Mononuclear cell (primary cell): Measurements from ENCODE around the gene FAM184B. TPM values are rescaled to one million over a fixed set of nuclear protein-coding genes. Genes with fewer than 3 reads are reported as not detected.

Source experiments
- H3K27me3 ChIP-seq: 2 replicates; pipeline ENCODE4 v1.6.0; 2011; ENCODE audit warnings: low read length, control low read depth; ENCODE audit not compliant: insufficient read depth
- H3K4me1 ChIP-seq: 2 replicates; pipeline ENCODE4 v1.5.1; 2011; ENCODE audit warnings: mild to moderate bottlenecking, low read length, control low read depth; ENCODE audit not compliant: insufficient read depth
- H3K4me3 ChIP-seq: 2 replicates; pipeline ENCODE4 v1.5.1; 2011; ENCODE audit warnings: mild to moderate bottlenecking, low read length, moderate library complexity
- H3K9me3 ChIP-seq: 2 replicates; pipeline ENCODE4 v1.5.1; 2011; ENCODE audit warnings: low read depth, mild to moderate bottlenecking, control low read depth, low read length
- total RNA-seq: library from RNA; depleted of rRNA; stranded (reverse); fragments of >200 nt; gene quantifications from one replicate; pipeline ENCODE4 v1.2.3, GENCODE V29; 2012

The FAM184B gene
- total RNA-seq, 1 donor = under 0.01 TPM

DNA sequence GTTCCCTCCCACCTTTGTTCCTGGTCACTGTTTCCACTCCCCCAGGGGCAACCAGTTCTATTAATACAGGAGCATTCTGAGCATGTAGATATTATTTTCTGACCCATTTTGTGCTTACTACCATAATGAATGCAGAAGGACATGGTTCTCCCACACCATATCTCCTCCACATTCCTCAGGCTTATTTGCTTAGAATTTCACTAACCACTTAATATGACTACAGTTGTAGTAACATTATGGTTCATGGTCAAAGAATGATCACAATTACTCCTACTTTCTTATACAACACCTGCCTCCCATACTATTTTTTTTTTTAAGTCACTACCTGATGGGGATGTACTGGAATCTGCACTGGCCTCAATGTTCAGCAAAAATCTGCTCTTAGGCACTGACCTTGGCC is 7.5 kb upstream of the FAM184B start:
- no peaks in the 10 kb centered on the region for H3K9me3 ChIP-seq
- no peak overlapping the region for H3K4me3 ChIP-seq
- no peaks in the 10 kb centered on the region for H3K4me1 ChIP-seq
- H3K27me3 ChIP-seq = no peaks in the 10 kb centered on the region

DNA sequence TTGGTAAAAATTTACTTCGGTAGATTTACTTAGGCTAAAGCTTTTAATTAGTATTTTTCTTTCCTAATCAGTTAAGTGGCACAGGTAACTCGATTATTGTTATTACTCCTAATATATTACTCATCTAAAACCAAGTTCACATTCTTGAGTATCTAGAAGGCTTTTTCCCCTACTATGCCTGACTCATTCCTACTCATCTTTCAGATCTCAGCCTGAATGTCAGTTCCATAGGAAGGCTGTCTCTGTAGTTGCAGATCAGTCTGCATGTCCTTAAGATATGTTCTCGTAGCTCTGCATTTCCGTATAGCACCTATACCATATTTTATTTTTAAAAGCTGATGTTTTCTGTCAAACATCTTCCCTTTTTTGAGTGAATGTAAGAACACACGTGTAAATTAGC is 5.9 kb upstream of the FAM184B start:
- no peaks in the 10 kb centered on the region for H3K4me1 ChIP-seq
- peaks cover 6% of the 10 kb centered on the region for H3K27me3 ChIP-seq
- H3K4me3 ChIP-seq = no peak overlapping the region
- H3K9me3 ChIP-seq = no peaks in the 10 kb centered on the region

DNA sequence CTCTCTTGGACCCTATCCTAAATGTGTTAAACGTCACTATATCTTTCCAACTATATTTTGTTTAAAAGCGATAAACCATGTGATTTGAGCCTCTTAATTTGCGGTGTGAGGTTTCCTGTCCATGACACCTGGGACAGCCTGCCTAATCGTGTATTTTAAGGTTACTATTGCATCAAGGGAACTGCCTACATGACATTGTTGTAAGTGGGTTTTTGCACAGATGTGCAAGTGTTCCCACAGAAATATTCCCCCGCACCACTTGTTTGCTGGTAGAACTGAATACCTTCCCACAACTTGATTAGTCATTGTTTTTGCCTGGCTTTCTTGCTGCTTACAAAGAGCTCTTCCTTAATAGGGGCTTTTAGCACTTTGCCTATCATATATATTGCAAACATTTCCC is 5.1 kb upstream of the FAM184B start:
- H3K4me1 ChIP-seq = peaks cover 3% of the 10 kb centered on the region
- no peak overlapping the region for H3K4me3 ChIP-seq
- H3K9me3 ChIP-seq = no peaks in the 10 kb centered on the region
- peaks cover 13% of the 10 kb centered on the region for H3K27me3 ChIP-seq

DNA sequence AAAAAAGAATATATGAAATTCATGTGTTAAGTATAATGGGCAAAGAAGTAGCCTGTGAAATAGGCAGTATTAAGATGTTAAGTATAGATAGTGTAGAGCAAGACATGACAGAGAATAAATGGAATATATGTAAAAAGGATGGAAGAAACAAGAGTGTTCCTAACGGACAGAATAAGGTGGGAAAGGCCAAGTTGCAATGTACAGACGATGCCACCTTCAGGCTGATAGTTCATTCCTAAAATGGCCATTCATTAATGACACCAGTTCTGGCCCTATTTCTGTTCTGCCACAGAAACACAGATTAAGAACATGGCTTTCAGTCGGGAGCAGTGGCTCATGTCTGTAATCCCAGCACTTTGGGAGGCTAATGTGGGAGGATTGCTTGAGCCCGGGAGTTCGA is 4.4 kb upstream of the FAM184B start:
- Histone ChIP-seq H3K4me1 (peaks cover 10% of the 10 kb centered on the region), H3K9me3 (no peaks in the 10 kb centered on the region), H3K27me3 (peaks cover 20% of the 10 kb centered on the region), H3K4me3 (no peak overlapping the region)

DNA sequence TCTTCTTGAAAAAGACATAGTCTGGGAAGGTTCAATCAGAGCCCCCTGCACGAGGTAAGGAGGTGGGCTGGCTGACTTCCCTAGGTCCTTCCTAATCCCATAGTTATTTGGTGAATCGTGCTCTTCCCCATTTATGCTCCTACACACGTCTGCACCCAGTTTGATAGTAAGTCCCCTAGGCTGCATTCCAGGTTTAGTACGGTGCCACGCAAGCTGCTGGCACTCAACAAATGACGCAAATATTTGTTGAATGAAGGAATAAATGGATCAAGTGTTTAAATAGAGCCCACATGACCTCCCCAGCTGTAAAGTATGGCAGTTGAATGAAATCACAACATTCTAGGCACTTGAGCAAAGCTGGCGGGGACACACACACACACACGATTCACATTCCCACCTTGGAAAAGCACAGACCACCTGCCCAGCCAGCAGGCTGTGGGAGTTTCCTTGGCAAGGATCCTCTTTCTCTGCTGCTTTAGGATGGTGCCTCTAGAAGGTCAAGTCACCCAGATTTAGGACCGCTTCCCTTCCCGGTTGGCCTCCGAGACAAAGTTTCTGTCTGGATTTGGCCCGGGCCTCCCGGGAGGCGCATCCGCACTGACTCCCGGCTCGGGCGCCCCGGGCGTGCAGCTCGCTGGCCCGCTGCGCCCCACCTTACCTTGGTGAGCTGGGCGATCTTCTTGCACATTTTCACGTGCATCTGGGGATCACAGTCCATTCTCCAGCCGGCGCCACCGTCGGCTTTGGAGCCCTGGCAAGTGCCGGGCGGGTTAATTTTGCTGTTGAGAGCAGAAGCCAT is 721 bp downstream of the FAM184B start:
- Histone ChIP-seq H3K27me3 (peaks cover 53% of the 10 kb centered on the region), H3K4me3 (no peak overlapping the region)

DNA sequence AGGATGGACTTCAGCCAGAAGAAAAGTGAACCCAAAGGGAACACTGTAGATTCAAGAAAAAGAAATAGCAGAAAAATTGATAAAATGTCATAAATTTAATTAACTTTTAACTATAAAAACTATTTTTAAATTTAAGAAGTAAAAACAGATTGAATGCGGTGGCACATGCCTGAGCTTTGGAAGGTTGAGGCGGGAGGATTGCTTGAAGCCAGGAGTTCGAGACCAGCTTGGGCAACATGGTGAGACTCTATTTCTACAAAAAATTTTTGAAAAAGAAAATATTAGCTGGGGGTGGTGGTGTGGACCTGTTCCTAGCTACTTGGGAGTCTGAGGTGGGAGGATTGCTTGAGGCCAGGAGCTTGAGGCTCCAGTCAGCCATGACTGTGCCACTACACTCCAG is 3.0 kb downstream of the FAM184B start:
- Histone ChIP-seq H3K9me3 (no peaks in the 10 kb centered on the region), H3K4me3 (no peak overlapping the region), H3K27me3 (peaks cover 53% of the 10 kb centered on the region), H3K4me1 (peaks cover 13% of the 10 kb centered on the region)

More for the DNA sequence above, 721 bp downstream of the FAM184B start:
- H3K9me3 ChIP-seq = no peaks in the 10 kb centered on the region
- H3K4me1 ChIP-seq = peaks cover 13% of the 10 kb centered on the region

DNA sequence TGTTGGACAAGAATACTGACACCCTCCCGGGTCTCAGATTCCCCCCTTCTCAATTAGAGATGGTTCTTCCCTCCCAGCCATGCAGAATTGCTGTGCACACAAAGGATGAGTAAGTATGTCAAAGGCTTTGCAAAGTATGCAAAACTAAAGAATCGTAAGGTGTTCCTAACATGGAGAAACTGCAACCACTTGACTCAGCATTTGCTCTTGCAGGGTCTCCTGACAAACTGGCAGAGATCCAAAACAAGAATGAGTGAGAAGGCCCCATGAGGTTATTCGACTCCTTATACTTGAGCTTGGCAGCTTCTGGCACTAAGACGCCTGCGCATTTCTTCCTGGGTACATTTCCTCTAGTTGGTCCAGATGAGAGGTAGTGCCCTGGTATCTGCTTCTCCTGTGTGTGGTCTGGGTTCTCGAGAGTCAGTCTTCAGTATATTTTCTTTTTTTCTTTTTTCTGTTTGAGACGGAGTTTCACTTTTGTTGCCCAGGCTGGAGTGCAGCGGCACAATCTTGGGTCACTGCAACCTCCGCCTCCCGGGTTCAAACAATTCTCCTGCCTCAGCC is 8.2 kb downstream of the FAM184B start:
- no peaks in the 10 kb centered on the region for H3K4me1 ChIP-seq
- no peak overlapping the region for H3K4me3 ChIP-seq
- H3K27me3 ChIP-seq = peaks cover 7% of the 10 kb centered on the region
- H3K9me3 ChIP-seq = no peaks in the 10 kb centered on the region

DNA sequence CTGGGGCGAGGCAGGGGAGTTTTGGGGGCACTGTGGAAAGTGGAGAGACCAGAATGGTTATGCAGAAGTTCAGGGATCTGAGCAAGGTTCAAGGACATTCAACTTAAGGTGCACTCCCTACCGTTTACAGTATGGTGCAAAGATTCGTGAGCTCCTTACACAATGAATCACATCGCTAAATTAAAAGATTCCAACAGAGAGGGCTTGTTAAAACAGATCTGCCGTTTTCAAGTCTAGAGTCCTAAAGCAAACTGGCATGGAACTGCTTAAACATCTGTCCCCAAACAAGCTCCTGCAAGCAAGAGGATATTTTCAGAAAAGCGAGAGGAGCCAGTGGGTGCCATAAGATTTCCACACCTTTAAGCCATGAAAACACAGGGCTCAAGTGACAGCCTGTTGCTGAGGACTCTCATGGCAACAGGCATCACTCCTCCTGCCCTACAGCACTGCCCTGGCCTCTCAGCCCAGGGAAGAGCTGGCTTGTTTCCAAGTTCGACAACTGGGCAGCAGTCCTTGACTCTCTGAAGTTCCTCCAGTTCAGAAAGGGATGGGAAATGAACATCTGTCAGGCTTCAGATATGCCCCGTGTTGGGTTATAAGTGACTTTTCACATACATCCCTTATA is 10.0 kb downstream of the FAM184B start:
- Histone ChIP-seq H3K9me3 (no peaks in the 10 kb centered on the region), H3K4me1 (no peaks in the 10 kb centered on the region), H3K4me3 (no peak overlapping the region), H3K27me3 (no peaks in the 10 kb centered on the region)

DNA sequence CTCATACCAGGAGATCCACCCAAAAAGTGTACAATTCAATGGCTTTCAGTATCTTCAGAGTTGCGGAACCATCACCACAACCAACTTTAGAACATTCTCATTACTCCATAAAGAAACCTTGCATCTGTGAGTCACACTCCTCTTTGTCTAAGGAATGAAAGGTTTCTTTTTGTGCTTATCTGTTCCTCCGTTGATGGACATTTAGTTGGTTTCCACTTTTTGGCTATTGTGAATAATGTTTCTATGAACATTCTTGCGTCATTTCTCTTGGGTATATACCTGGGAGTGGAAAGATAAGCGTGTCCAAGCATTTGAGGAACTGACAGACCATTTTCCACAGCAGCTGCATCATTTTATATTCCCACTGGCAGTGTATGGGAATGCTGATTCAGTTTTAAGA is 10.6 kb downstream of the FAM184B start:
- Histone ChIP-seq H3K4me3 (no peak overlapping the region), H3K9me3 (no peaks in the 10 kb centered on the region), H3K4me1 (no peaks in the 10 kb centered on the region), H3K27me3 (no peaks in the 10 kb centered on the region)

DNA sequence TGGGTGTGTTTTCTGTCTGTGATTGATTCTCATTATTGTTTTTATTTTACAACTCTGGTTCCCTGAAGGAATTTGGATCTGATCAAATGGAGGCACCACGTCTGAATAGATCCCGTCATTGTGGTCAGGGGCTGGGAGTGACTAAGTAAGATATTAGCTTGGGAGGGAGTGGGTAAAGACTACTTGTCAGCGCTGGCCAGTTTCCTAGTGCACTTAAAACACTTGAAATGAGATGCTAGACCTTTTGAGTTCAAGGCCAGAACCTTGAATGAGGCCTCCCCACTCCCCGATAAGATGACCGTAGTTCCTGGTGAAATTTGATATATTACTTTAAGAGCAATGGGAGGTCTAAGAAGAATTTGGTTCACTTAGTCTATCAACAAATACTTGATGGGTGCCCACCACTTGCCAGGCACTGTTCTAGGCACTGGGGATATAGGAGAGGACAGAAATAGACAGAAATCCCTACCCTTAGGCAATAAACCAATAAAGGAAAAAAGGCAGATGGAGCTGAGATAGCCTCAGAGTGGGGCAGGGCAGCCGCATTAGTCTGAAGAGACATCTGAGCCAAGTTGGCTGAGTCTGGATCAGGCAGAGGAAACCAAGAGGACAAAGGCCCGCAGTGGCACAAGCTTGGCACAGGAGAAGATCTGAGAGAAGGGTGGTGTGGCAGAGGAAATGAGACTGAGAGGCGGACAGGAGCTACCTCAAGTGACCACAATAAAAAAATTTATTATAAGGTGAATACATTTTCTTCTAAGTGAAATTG is 11.8 kb downstream of the FAM184B start:
- no peak overlapping the region for H3K4me3 ChIP-seq
- no peaks in the 10 kb centered on the region for H3K9me3 ChIP-seq
- no peaks in the 10 kb centered on the region for H3K27me3 ChIP-seq
- no peaks in the 10 kb centered on the region for H3K4me1 ChIP-seq

DNA sequence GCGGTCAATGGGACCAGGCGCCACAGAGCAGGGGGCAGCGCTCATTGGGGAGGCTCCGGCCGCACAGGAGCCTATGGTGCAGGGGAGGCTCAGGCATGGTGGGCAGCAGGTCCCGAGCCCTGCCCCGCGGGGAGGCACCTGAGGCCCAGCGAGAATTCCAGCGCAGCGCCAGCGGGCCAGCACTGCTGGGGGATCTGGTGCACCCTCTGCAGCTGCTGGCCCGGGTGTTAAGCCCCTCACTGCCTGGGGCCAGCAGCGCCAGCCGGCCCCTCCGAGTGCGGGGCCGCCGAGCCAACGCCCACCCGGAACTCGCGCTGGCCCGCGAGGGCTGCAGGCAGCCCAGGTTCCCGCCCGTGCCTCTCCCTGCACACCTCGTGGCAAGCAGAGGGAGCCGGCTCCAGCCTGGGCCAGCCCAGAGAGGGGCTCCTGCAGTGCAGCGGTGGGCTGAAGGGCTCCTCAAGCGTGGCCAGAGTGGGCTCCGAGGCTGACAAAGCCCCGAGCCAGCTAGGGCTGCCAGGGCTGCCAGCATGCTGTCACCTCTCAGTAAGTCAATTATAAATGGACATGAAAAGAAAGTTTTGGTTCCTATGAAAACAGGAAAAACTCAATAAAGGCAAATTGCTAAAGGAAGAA is 14.5 kb downstream of the FAM184B start:
- Histone ChIP-seq H3K9me3 (no peaks in the 10 kb centered on the region), H3K27me3 (no peaks in the 10 kb centered on the region), H3K4me3 (no peak overlapping the region), H3K4me1 (no peaks in the 10 kb centered on the region)

DNA sequence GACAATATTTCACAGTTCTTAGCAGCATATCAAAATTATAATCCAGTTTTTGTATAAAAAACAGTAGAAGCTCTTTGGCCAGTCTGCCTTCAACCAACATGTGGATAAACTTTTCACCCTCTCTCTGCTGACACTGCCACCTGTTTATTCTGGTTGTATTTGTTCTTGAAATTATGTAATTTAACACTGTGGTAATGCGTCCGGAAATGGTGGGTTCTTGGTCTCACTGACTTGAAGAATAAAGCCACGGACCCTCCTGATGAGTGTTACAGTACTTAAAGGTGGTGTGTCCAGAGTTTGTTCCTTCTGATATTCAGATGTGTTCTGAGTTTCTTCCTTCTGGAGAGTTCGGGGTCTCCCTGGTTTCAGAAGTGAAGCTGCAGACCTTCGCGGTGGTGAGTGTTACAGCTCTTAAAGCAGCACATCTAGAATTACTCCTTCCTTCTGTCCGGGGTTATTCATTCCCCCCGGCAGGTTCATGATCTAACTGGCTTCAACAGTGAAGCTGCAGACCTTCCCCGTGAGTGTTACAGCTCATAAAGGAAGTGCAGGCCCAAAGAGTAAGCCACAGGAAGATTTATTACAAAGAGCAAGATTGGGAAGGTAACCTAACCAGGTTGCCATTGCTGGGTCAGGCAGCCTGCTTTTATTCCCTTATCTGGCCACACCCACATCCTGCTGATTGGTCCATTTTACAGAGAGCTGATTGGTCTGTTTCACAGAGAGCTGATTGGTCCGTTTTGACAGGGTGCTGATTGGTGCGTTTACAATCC is 15.7 kb downstream of the FAM184B start:
- Histone ChIP-seq H3K4me1 (no peaks in the 10 kb centered on the region), H3K27me3 (no peaks in the 10 kb centered on the region), H3K9me3 (no peaks in the 10 kb centered on the region), H3K4me3 (no peak overlapping the region)

DNA sequence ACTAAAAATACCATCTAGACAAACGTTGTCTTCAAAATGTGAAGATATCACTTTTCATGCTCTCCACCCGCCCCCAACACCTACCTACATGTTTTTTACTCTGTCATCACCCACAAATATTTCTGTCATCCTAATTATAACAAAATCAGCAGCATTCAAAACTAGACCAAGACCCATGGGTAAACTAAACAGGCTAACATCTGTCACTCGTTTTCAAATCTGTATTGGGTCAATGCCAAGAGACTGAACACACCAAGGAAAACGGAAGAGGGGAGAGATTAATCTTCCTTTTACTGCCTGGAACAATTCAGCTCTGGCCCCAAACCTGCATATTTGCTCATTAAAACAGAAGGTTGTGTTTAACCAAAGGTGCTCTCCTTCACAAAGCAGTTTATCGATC is 17.5 kb downstream of the FAM184B start:
- Histone ChIP-seq H3K27me3 (no peaks in the 10 kb centered on the region), H3K4me3 (no peak overlapping the region), H3K4me1 (no peaks in the 10 kb centered on the region), H3K9me3 (no peaks in the 10 kb centered on the region)

DNA sequence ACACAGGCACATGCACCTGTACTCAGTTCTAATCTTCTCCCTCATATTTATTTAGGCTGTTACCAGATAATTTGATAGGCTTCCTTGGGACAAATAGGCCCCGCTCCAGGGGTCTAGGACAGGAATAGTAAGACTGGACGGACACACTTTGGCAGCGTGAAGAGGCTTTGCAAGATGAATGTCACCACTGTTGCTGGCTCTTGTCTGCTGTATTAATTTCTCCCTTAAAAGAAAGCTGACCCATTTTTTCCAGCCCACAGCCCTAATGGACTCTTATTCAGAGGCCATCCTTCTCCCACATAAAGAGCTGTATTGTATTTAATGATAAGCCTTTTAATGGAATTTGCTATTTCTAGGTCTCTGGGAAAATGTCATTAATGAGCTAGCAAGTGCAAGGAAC is 18.0 kb downstream of the FAM184B start:
- Histone ChIP-seq H3K4me3 (no peak overlapping the region), H3K27me3 (no peaks in the 10 kb centered on the region), H3K4me1 (no peaks in the 10 kb centered on the region), H3K9me3 (no peaks in the 10 kb centered on the region)
